Activated CD4-positive, alpha-beta T cell treated with anti-CD3 and anti-CD28 coated beads, Interleukin-10, Interleukin-2, amounts not matched to agents 100 ng/mL and 50 ng/mL, durations not matched to agents 16 hours and 8 hours (primary cell): ENCODE results near the gene ANGPTL4.
"Not testable (repeated sequence)": the region's sequence is repeated elsewhere in the genome, so short reads cannot be mapped to it uniquely, and the experiment has no call there.

ENCODE experiments used
- DNase-seq: peaks from one replicate; pipeline ENCODE4 v3.0.0-alpha.2; 2020

The ANGPTL4 gene

GRCh38 chr19:8363803-8364771 lies at the start of gene ANGPTL4:
TSS of gene ANGPTL4 (plus strand) at chr19:8364155. CDS start at chr19:8364322, 167 bp downstream.
- DNase-seq: peak; percentile 57

DNA sequence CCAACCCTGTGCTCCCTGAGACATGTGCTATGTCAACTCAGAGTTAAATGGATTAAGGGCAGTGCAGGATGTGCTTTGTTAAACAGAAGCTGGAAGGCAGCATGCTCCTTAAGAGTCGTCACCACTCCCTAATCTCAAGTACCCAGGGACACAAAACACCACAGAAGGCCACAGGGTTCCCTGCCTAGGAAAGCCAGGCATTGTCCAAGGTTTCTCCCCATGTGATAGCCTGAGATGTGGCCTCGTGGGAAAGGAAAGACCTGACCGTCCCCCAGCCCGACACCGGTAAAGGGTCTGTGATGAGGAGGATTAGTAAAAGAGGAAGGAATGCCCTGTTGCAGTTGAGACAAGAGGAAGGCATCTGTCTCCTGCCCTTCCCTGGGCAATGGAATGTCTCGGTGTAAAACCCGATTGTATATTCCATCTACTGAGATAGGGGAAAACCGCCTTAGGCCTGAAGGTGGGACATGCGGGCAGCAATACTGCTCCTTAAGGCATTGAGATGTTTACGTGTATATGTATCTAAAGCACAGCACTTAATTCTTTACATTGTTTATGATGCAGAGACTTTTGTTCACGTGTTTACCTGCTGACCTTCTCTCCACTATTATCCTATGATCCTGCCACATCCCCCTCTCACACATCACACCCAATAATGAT lies 48.8 kb upstream of the ANGPTL4 start:
- DNase-seq: not testable (repeated sequence)

DNA sequence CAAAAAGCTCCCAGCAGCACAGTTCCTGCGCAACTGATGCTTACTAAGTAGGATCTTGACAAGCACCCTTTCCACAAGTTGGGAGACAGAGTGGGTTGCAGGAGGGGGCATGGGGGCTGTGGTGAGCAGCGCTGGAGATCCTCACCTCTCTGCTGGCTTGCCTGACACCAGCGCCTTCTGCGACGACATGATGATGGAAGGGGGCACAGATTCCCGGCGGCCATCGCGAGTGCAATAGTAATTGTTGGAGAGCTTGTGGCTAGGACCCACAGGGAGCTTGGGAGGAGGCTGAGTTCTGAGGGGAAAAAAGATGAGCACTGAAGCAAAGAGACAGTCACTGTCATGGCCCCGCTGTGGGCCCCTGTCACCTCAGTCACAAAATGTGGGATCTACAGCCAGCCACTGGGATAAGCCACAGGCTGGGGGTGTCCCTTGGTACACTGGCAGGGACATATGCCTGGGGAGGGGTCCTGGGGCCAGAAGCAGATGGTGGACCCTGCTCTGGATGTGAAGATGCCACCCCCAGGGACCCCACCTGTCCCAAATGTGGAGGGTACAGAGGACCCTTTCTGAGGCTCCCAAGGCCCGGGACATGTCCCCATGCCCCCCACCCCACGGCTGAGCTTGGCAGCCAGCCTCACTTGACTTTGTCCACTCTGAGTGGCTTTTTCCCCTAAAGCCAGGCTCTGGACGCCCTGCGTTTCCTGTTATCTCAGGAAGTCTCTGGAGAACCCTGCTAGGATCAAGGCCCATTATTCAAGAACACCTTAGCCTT lies 47.4 kb upstream of the ANGPTL4 start:
- no peak for DNase-seq

- not testable (repeated sequence) for DNase-seq
Observed at GRCh38 chr19:8318835-8319234, 45.1 kb upstream of the ANGPTL4 start.

DNA sequence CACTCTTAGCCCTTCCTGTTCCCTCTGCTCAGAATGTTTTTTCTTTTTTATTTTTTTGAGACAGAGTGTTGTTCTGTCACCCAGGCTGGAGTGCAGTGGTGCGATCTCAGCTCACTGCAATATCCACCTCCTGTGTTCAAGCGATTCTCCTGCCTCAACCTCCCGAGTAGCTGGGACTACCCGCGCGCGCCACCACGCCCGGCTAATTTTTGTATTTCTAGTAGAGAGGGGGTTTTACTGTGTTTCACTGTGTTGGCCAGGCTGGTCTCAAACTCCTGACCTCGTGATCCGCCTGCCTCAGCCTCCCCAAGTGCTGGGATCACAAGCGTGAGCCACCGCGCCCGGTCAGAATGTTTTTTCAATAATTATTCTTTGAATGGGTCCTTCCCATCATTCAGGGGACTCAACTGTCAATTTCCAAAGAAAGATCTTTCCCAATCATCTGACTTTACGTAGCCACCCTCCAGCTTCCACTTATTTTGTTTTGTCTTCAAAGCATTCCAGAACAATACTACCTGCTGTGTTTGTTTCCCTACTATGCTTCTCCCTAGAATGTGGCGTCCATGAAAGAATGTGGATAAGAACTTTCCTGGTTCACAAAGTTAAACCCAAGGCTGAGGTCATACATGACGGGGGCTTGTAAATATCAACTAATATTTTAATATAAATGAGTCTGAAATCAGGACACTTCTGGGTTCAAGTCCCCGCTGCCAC lies 44.0 kb upstream of the ANGPTL4 start:
- no peak for DNase-seq

GRCh38 chr19:8320564-8321066 lies 43.3 kb upstream of the ANGPTL4 start:
- DNase-seq: no peak

DNA sequence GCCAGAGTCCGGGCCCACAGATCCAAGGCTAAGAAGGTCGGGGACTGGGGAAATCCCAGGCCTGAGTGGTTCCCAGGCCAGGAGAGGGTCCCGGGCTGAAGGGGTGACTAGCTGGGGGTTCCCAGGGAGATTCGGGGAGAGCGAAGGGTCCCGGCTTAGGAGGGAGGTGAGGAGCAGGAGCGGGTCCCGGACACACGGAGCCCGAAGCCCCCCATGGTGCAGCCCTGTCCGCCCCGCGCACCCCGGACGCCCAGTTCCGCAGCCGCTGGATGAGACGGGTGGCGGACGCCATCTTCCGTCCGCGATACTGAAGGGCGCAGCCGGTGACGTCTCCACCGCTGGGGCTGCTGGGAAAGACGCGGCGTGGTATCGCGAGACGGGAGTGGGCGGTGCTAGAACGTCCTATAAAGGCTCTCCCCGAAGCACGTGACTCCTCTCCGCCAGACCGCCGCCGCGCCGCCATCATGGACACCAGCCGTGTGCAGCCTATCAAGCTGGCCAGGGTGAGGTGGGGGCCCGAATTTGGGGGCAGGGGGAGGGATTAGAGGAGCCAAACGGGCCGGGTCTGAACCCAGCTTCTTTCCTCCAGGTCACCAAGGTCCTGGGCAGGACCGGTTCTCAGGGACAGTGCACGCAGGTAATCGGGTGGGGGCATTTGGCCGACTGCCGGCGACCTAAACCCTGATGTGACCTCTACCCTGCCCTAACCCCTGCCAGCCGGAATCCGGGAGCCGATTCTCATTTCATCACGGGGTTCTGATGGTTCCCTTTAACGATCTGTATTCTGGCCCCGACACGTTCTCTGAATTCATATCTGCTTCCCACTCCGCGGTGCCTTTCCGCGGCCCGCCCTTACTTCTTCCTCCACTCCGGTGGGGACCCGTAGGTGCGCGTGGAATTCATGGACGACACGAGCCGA lies 42.6 kb upstream of the ANGPTL4 start, which contains the start of the genes NDUFA7 and RPS28:
Gene NDUFA7, minus strand, starts transcription at position 309 of the 919 bp plus-strand sequence. Its CDS starts 17 bp downstream, at position 292.
Gene RPS28, plus strand, starts transcription at position 430 of the 919 bp plus-strand sequence. Its CDS starts 35 bp downstream, at position 465.
- peak; percentile 98 for DNase-seq

- DNase-seq: no peak
Observed at GRCh38 chr19:8321986-8322637, 41.8 kb upstream of the ANGPTL4 start.

DNA sequence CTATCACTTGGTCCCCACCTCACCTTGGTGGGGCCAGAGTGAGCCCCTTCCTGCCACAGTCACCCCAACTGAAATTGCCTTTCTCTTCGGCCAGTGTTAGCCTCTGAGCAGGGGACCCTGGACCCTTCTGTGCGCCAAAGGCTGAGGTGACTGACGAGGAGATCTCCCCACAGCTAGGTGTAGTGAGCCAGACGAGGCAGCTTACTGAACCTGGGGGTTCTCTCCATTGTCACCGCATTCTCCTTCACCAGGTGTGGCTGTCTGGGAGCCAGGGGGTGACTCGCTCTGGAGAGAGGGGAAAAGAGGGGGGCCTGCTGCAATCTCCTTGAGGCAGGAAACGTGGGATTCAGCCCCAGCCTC lies 41.3 kb upstream of the ANGPTL4 start:
- DNase-seq: no peak

DNA sequence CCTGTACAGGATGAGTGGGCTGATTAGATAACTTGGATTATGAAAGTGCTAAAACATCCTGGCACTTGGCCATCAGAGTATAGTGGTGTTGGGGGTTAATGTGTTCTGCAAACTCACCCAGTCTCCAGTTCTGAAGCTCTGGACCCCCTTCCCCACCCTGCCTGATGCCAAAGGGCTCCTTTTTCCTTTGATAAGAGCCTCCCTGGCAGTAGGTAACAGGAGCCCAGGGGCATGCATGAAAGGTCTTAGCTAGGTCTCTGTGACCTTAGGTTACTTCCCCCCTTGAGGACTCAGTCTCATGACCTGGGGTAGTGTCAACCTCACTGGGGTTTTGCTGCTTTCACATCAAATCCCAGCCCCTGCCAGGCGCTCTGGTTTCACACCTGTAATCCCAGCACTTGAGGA lies 40.2 kb upstream of the ANGPTL4 start:
- DNase-seq: peak; percentile 32

GRCh38 chr19:8324186-8325050 lies 39.5 kb upstream of the ANGPTL4 start:
- no peak for DNase-seq

DNA sequence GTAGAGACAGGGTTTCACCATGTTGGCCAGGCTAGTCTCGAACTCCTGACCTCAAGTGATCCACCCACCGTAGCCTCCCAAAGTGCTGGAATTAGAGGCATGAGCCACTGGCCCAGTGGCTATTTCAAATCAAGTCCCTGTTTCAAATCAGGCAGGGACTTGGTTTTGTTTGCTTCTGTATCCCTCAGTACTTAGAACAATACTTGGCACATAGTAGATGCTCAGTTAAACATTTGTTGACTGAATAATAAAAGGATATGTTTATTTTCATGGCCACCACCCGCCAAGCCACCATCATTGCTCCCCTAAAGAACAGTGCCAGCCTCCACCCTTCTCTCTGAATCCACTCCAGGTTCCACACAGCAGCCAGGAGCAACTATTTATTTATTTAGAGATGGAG lies 38.5 kb upstream of the ANGPTL4 start:
- DNase-seq: no peak

- DNase-seq: no peak
Observed at GRCh38 chr19:8329996-8330395, 34.0 kb upstream of the ANGPTL4 start.

GRCh38 chr19:8331263-8331845 lies 32.6 kb upstream of the ANGPTL4 start:
- DNase-seq: no peak

- no peak for DNase-seq
Observed at GRCh38 chr19:8332976-8333766, 30.8 kb upstream of the ANGPTL4 start.

GRCh38 chr19:8333767-8334457 lies 30.0 kb upstream of the ANGPTL4 start:
- no peak for DNase-seq
